Gastroesophageal sphincter (tissue), 4 donors: ENCODE results near the gene KRTAP12-3. TPM values are rescaled to one million over a fixed set of nuclear protein-coding genes. Genes with fewer than 3 reads are reported as not detected.
"Not testable (repeated sequence)": the region's sequence is repeated elsewhere in the genome, so short reads cannot be mapped to it uniquely, and the experiment has no call there.

ENCODE experiments used
- ATAC-seq: fragments of 150-250 bp; one replicate; pipeline ENCODE4 v1.9.1; 2016; ENCODE audit warnings: mild to moderate bottlenecking, moderate library complexity
- H3K27ac ChIP-seq, 4 donors: fragments of 200-600 bp; sonication (generic) in 3 of 4; 1 replicate in 3 of 4; 2 replicates in 1 of 4; pipeline ENCODE4 v1.5.1; 2016 to 2019
- H3K27me3 ChIP-seq: fragments of 200-600 bp; sonication (generic); one replicate; pipeline ENCODE4 v1.5.1; 2019
- H3K36me3 ChIP-seq, 2 donors: fragments of 200-600 bp; sonication (generic); one replicate each; pipeline ENCODE4 v1.5.1; 2019; ENCODE audit warnings: control low read depth in 1 of 2
- H3K4me1 ChIP-seq, 3 donors: fragments of 200-600 bp; sonication (generic); 1 replicate in 2 of 3; 2 replicates in 1 of 3; pipeline ENCODE4 v1.5.1; 2016 to 2019; ENCODE audit warnings: control low read depth in 2 of 3
- H3K4me3 ChIP-seq, 2 donors: fragments of 200-600 bp; sonication (generic); one replicate each; pipeline ENCODE4 v1.5.1; 2019; ENCODE audit warnings: mild to moderate bottlenecking in 1 of 2, moderate library complexity in 1 of 2
- H3K9me3 ChIP-seq, 3 donors: fragments of 200-600 bp; sonication (generic); one replicate each; pipeline ENCODE4 v1.5.1; 2017 to 2019; ENCODE audit warnings: control low read depth in 2 of 3
- CTCF ChIP-seq, 4 experiments: fragments of 200-600 bp in 2 of 4; fragments of 450-650 bp in 2 of 4; sonication (generic) in 1 of 4; IDR thresholded peaks; one replicate each; pipeline ENCODE4 v1.5.1; 2017 to 2019; ENCODE audit warnings: antibody characterized with exemption in 4 of 4, mild to moderate bottlenecking in 2 of 4, moderate library complexity in 2 of 4
- EP300 ChIP-seq: sonication (generic); formaldehyde crosslinking; IDR thresholded peaks from one replicate; pipeline ENCODE4 v1.6.1; 2017; ENCODE audit warnings: antibody characterized with exemption, mild to moderate bottlenecking
- POLR2A ChIP-seq, 2 donors: fragments of 450-650 bp; IDR thresholded peaks; one replicate each; pipeline ENCODE4 v1.6.1; 2017; ENCODE audit warnings: antibody characterized with exemption in 2 of 2, mild to moderate bottlenecking in 2 of 2, moderate library complexity in 1 of 2
- POLR2AphosphoS5 ChIP-seq: sonication (generic); formaldehyde crosslinking; IDR thresholded peaks from one replicate; pipeline ENCODE4 v1.6.1; 2017; ENCODE audit warnings: antibody characterized with exemption
- WGBS, 2 donors: methylation state at CpG; one replicate each; pipeline ENCODE4 v1.1.5; 2018; ENCODE audit warnings: low coverage in 1 of 2; 5-methylcytosine and 5-hydroxymethylcytosine counted together
- total RNA-seq, 4 donors: library from RNA; depleted of rRNA; stranded (reverse); fragments of >200 nt; gene quantifications; one replicate each; pipeline ENCODE4 v1.1.0, GENCODE V29; 2016

Gene KRTAP12-3
- total RNA-seq, 4 donors from 2014 or later = not detected

- Histone ChIP-seq H3K4me3 (no peak overlapping the region), H3K27me3 (peaks cover 42% of the 10 kb centered on the region), H3K9me3 (peaks cover 0 to 10% (median 0%) of the 10 kb centered on the region in 3 donors), H3K27ac (no peak overlapping the region), H3K36me3 (no peaks in the 10 kb centered on the region), H3K4me1 (no peaks in the 10 kb centered on the region)
- no peak for TF ChIP-seq EP300
- no peak for TF ChIP-seq POLR2A (IDR thresholded peaks at IDR 0.05)
- TF ChIP-seq CTCF (IDR thresholded peaks at IDR 0.05) = no peak
- TF ChIP-seq POLR2AphosphoS5 = no peak
- no peak for ATAC-seq
- 25 to 29% methylated on average over 1 of the region's 1 CpG for WGBS, 2 donors
These were observed 864 bp upstream of the KRTAP12-3 start for GRCh38 chr21:44656868-44657267.

- WGBS, 2 donors = 66% methylated on average over 5 of the region's 5 CpGs; no CpG with 5 or more reads in 1 of the 2 donors
- Histone ChIP-seq H3K9me3 (peaks cover 0 to 13% (median 0%) of the 10 kb centered on the region in 3 donors), H3K4me1 (no peaks in the 10 kb centered on the region), H3K36me3 (no peaks in the 10 kb centered on the region), H3K27me3 (peaks cover 42% of the 10 kb centered on the region), H3K27ac (no peak overlapping the region), H3K4me3 (no peak overlapping the region)
- no peak for ATAC-seq
- no peak for TF ChIP-seq CTCF (IDR thresholded peaks at IDR 0.05)
These were observed 794 bp downstream of the KRTAP12-3 start for GRCh38 chr21:44658541-44658910.

DNA sequence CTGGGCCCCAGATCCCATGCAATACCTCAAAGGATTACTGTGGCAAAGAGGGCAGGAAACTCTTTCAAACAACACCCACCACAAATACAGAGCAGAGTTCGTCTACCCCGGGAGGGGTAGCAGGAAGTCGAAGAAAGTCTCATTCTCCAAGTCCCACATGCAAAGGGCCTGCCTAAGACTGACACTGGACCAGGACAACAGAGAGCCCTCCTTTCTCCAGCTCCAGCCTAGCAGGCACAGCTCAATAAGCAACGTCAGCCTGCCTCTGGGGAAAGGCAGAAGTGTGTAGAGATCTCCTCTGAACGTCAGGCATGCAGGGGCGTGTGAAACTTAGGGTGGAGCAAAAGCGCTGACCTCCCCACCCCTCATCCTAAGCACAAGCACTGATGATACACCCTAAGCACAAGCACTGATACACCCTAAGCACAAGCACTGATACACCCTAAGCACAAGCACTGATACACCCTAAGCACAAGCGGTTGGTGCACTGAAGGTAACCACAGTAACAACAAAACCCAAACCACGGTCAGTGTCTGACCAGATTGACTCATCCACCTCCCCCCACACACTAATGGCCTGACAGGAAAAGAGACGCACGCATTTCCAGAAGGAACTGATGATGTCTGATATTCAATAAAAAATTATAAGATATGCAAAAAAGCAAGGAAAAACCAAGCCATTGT is 1.3 kb downstream of the KRTAP12-3 start:
- no peak for ATAC-seq
- 43 to 66% methylated on average over 6 to 8 of the region's 11 CpGs for WGBS, 2 donors

GRCh38 chr21:44661567-44661966 is 3.8 kb downstream of the KRTAP12-3 start:
- 37 to 62% methylated on average over 6 to 7 of the region's 7 CpGs for WGBS, 2 donors
- not testable (repeated sequence) for H3K4me3 ChIP-seq

More for the DNA sequence above, 1.3 kb downstream of the KRTAP12-3 start:
- H3K27me3 ChIP-seq = peaks cover 41% of the 10 kb centered on the region
- TF ChIP-seq POLR2A (IDR thresholded peaks at IDR 0.05) = no peak
- no peak overlapping the region for H3K27ac ChIP-seq
- H3K36me3 ChIP-seq = no peaks in the 10 kb centered on the region
- no peak overlapping the region for H3K4me3 ChIP-seq
- peaks cover 0 to 13% (median 0%) of the 10 kb centered on the region in 3 donors for H3K9me3 ChIP-seq
- H3K4me1 ChIP-seq = no peaks in the 10 kb centered on the region

GRCh38 chr21:44664691-44665090 is 7.0 kb downstream of the KRTAP12-3 start:
- TF ChIP-seq EP300 (no peak), CTCF (IDR thresholded peaks at IDR 0.05) (no peak), POLR2A (IDR thresholded peaks at IDR 0.05) (no peak), POLR2AphosphoS5 (no peak)
- ATAC-seq = no peak
- Histone ChIP-seq H3K4me3 (no peak overlapping the region), H3K4me1 (no peaks in the 10 kb centered on the region), H3K9me3 (peaks cover 0 to 8% (median 0%) of the 10 kb centered on the region in 3 donors), H3K27me3 (peaks cover 26% of the 10 kb centered on the region), H3K36me3 (no peaks in the 10 kb centered on the region), H3K27ac (no peak overlapping the region)
- WGBS, 2 donors = 79 to 100% methylated on average over 3 of the region's 5 CpGs

More at GRCh38 chr21:44661567-44661966, 3.8 kb downstream of the KRTAP12-3 start:
- ATAC-seq, H3K36me3 ChIP-seq, H3K4me1 ChIP-seq, H3K27ac ChIP-seq: not testable (repeated sequence)
- Histone ChIP-seq H3K9me3 (peaks cover 0 to 12% (median 0%) of the 10 kb centered on the region in 3 donors), H3K27me3 (peaks cover 45% of the 10 kb centered on the region)
